M059J (cell line): ENCODE measurements around the gene ERP29. TPM values are rescaled to one million over a fixed set of nuclear protein-coding genes. Genes with fewer than 3 reads are reported as not detected.
"Not testable (repeated sequence)": the region's sequence is repeated elsewhere in the genome, so short reads cannot be mapped to it uniquely, and the experiment has no call there.

ENCODE experiments used
- DNase-seq: peaks from one replicate; pipeline ENCODE4 v3.0.0-alpha.2; 2012; ENCODE audit warnings: low read depth
- total RNA-seq: library from RNA; depleted of rRNA; stranded (reverse); fragments of >200 nt; shearing (Covaris generic); gene quantifications from 2 replicates; pipeline ENCODE4 v1.2.3, GENCODE V29; 2014; rRNA removed

Gene ERP29
- 115 and 127 TPM in 2 replicates for total RNA-seq

GRCh38 chr12:112012775-112013600 lies at the start of gene ERP29, which contains the start of gene TMEM116:
ERP29 (plus strand) TSS chr12:112013426; CDS start chr12:112013466, 40 bp downstream.
TMEM116 (minus strand) TSS chr12:112013165; CDS start chr12:112005270, 7,895 bp downstream.
- peak; percentile 96 for DNase-seq

GRCh38 chr12:111964935-111965334 lies 48.3 kb upstream of the ERP29 start:
- no peak for DNase-seq

- DNase-seq: no peak
Observed at GRCh38 chr12:111971800-111972199, 41.4 kb upstream of the ERP29 start.

GRCh38 chr12:111975161-111975931 lies 37.9 kb upstream of the ERP29 start:
- DNase-seq: no peak

- no peak for DNase-seq
Observed at GRCh38 chr12:111976291-111976690, 36.9 kb upstream of the ERP29 start.

- DNase-seq: no peak
Observed at GRCh38 chr12:111976860-111977259, 36.4 kb upstream of the ERP29 start.

- no peak for DNase-seq
Observed at GRCh38 chr12:111978545-111978944, 34.7 kb upstream of the ERP29 start.

- DNase-seq: no peak
Observed at GRCh38 chr12:111980598-111980997, 32.6 kb upstream of the ERP29 start.

- DNase-seq: no peak
Observed at GRCh38 chr12:111981987-111982386, 31.2 kb upstream of the ERP29 start.

GRCh38 chr12:111984820-111985219 lies 28.4 kb upstream of the ERP29 start:
- DNase-seq: no peak

- no peak for DNase-seq
Observed at GRCh38 chr12:111991535-111991934, 21.7 kb upstream of the ERP29 start.

- DNase-seq: no peak
Observed at GRCh38 chr12:111991946-111992345, 21.3 kb upstream of the ERP29 start.

GRCh38 chr12:111992464-111992863 lies 20.8 kb upstream of the ERP29 start:
- no peak for DNase-seq

- DNase-seq: no peak
Observed at GRCh38 chr12:111993292-111994150, 19.7 kb upstream of the ERP29 start.

GRCh38 chr12:111994211-111995111 lies 18.8 kb upstream of the ERP29 start:
- DNase-seq: not testable (repeated sequence)

- DNase-seq: no peak
Observed at GRCh38 chr12:111995782-111996480, 17.3 kb upstream of the ERP29 start.

- DNase-seq: no peak
Observed at GRCh38 chr12:111997300-111997699, 15.9 kb upstream of the ERP29 start.

GRCh38 chr12:111998015-111998414 lies 15.2 kb upstream of the ERP29 start:
- no peak for DNase-seq

GRCh38 chr12:111999129-111999528 lies 14.1 kb upstream of the ERP29 start:
- DNase-seq: not testable (repeated sequence)

GRCh38 chr12:112000820-112001219 lies 12.4 kb upstream of the ERP29 start:
- no peak for DNase-seq
